HG03159 (cell line): ENCODE measurements around the gene GSTK1.
A peak's percentile ranks its signal among the peaks of the same experiment; 100 is the strongest.
"Not testable (repeated sequence)": the region's sequence is repeated elsewhere in the genome, so short reads cannot be mapped to it uniquely, and the experiment has no call there.

Source experiments
- ATAC-seq: cut with Tn5 transposase; IDR thresholded peaks from one replicate; pipeline ENCODE4 v1.9.1; 2021; ENCODE audit warnings: mild to moderate bottlenecking, moderate library complexity; ENCODE audit not compliant: unreplicated experiment

Gene GSTK1

DNA sequence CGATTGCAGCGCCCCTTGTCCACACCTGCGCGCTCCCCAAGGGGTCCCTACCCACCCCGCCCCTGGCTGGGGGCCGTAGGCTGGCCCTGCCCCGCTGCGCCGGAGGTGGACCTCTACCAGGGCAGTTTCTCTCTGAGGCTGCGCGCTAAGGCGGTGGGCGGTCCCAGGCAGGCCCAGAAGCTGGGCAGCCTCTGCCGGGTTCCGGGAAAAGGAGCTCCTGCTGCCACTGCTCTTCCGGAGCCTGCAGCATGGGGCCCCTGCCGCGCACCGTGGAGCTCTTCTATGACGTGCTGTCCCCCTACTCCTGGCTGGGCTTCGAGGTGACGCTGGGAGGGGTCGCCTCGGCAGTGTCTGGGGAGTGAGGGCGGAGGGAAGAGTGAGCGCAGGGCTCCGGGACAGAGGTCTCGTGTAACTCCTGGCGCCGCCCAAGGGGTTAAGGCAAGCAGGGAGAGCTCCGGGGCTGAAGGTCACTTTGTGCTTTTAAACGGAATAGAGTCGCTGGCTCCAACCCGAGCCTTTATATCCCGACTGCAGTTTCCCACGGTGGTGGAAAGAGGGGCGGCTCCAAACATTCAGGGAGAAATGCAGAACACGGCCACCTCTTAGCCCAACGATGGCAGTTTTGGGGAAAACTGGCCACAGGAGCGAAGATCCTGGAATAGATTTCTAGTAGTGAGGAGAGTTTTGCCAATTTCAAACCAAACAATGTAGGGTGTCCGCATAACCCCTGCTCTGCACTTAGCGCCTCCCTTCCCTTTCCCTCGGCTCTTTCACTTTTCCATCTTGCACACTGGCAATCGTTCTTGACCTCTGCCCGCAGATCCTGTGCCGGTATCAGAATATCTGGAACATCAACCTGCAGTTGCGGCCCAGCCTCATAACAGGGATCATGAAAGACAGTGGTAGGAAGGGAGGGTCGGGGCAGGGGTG lies at the start of gene GSTK1:
Gene GSTK1, plus strand, starts transcription at position 176 of the 930 bp plus-strand sequence. Its CDS starts 73 bp downstream, at position 249.
- peak; percentile 90 for ATAC-seq

DNA sequence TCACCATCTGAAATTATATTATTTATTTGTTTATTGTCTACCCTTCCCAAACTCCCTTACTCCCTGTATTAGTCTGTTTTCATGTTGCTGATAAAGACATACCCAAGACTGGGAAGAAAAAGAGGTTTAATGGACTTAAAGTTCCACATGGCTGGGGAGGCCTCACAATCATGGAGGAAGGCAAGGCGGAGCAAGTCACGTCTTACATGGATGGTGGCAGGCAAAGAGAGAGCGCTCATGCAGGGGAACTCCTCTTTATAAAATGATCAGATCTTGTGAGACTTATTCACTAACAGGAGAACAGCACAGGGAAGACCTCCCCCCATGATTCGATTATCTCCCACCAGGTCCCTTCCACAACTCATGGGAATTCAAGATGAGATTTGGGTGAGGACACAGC lies 49.8 kb upstream of the GSTK1 start:
- not testable (repeated sequence) for ATAC-seq

GRCh38 chr7:143214789-143215679 lies 48.2 kb upstream of the GSTK1 start:
- peak; percentile 91 for ATAC-seq

GRCh38 chr7:143216151-143216550 lies 47.1 kb upstream of the GSTK1 start:
- ATAC-seq: no peak

DNA sequence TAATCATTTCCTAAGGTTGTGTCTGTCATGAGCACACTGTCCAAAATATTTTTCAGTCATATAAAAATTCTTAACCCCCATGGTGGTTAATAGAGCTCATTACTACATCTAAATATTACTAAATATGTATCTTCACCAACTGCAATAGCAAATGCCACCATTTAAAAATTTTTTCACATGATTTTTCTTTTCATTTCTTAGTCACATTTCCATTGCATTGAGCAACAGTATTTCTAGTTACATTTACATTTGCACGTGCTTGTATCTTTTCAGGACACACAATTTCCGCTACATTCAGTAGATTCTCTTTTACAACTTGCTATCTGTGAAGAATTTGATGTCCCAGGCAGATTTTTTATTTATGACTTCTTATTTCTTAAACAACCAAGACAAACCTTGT lies 46.6 kb upstream of the GSTK1 start:
- ATAC-seq: no peak

DNA sequence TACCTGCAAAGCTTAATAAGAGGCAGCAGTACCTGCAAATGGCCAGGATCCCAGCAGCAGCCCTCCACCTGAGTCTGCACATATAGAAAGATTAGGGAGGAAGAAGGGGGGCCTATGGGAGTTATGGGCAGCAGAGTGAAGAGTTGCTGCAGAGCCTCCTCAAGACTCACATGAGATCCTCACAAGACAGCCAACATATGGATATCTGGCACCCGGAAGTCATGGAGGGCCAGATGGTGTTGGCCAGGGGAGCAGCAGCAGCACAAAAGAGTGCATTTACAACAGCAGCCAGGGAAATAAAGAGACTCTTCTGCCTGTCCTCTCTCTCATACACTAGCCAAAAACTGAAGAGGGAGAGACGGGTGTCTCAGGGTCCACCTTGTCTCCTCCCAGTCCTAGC lies 45.4 kb upstream of the GSTK1 start:
- no peak for ATAC-seq

DNA sequence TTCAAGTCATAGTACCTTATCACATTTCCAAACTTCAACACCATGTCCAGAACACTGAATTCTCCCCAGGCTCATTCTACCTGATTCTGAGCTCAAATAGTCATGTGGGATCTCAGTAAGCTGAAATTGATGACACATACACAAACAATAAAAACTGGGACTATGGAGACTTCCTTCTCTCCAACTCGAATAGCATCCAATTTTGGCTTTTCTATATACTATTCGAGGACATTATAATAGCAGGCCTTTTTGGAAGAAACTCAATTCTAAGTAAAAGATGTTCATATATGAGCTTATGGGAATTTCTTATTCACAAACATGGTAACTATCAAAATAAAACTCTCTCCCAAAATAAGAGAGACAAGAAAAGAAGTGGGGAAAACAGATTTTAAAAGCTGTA lies 42.0 kb upstream of the GSTK1 start:
- ATAC-seq: no peak

DNA sequence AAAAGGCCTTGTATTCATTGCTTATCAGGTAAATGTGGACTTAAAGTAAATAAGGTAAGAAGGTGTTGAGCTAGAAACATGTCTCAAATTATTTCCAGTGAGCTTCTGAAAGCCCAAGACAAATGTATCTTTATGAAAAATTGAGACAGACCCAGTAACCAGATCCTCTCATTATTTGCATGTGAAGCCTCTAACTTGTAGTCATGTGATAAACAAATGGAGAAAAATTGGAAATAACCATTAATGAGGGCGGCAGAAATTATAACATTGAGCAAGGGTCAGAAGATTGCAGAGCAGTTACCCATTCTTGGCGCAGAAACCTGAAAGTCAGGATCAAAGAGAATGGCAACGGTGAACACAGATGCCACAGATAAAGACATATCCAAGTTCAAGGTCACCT lies 41.5 kb upstream of the GSTK1 start, which contains the start of gene TAS2R40:
Gene TAS2R40, plus strand, starts transcription at position 301 of the 400 bp plus-strand sequence. Its CDS starts 42 bp downstream, at position 343.
- ATAC-seq: no peak

DNA sequence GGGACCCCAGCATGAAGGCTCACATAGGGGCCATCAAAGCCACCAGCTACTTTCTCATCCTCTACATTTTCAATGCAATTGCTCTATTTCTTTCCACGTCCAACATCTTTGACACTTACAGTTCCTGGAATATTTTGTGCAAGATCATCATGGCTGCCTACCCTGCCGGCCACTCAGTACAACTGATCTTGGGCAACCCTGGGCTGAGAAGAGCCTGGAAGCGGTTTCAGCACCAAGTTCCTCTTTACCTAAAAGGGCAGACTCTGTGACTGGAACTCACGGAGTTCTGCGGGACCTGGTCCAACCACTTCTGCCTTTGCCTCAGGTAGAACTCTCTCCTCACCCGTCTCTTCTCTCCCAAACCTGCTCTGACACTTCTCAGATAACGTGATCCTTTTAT lies 40.5 kb upstream of the GSTK1 start:
- ATAC-seq: no peak

DNA sequence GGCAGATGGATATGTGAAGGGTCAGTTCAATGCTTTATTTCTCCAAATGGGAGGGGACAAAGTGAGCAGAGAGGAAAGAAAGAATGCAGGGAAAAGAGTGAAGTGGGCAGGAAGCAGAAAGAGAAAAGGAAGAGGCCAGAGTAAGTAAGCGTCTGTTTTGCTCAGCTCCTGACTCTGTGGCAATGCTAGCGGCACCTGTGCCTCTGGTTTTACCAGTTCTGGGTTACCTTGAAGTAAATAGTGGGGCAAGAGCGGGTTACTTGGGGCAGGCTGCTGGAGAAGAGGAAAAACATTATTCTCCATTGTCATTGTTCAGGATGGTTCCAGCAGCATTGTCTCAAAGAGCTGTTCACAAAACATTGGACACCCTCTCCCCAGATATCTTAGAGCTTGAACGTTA lies 39.5 kb upstream of the GSTK1 start:
- no peak for ATAC-seq

DNA sequence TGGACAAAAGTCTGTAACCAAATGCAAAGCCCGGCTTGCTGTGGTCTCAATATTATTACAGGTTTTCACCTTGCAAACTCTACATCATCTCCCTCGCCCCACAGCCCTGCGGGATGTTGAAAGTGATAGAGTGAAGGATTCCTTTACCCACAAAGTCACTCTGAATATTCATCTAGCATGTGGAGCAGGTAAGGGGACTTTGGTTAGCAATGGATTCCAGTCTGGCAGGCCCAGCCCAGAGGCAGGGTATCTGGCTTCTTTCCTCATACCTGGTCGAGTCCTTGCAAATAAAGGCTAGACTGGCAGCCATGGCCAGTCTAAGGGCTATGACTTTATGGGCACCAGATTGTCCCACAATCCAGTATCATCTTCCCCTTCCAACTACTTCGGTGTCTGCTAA lies 38.2 kb upstream of the GSTK1 start:
- ATAC-seq: no peak

GRCh38 chr7:143227806-143228205 lies 35.4 kb upstream of the GSTK1 start:
- ATAC-seq: no peak

DNA sequence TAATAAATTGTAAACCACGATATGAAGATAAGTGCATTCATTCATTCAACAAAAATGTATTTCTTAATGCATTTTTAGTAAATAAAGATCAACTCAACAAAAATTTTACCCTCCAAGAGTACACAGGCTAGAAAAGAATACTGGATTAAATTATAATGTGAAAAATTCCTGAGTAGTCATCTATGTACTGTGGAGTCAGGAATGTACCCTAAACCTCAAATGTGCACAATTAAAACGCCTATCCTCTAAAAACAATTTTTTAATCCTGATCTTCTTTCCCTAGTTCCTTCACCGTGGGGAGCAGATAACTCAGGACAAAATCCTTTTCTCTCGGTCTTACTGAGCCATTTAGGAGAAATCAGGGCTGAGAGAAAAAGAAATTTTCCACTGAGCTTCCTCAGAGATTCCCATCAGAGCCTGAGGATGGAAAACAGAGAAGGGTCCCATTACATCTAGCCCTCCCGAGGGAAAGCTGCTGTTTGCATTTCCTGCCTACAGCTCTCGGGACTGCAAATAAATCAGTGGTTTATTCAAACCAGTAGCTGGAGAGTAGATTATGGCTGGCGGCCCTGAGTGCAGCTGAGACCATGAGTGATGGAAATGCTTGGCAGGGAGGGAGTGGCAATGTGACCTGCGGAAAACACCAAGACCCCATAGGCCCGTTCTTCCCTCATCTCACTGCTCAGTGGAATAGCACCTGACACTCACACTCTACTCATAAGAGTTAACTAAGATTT lies 34.0 kb upstream of the GSTK1 start:
- ATAC-seq: no peak

GRCh38 chr7:143230602-143231457 lies 32.4 kb upstream of the GSTK1 start:
- ATAC-seq: no peak

- ATAC-seq: no peak
Observed at GRCh38 chr7:143233816-143234532, 29.3 kb upstream of the GSTK1 start.

GRCh38 chr7:143234533-143234875 lies 28.7 kb upstream of the GSTK1 start:
- ATAC-seq: no peak

- ATAC-seq: no peak
Observed at GRCh38 chr7:143235561-143235960, 27.7 kb upstream of the GSTK1 start.

DNA sequence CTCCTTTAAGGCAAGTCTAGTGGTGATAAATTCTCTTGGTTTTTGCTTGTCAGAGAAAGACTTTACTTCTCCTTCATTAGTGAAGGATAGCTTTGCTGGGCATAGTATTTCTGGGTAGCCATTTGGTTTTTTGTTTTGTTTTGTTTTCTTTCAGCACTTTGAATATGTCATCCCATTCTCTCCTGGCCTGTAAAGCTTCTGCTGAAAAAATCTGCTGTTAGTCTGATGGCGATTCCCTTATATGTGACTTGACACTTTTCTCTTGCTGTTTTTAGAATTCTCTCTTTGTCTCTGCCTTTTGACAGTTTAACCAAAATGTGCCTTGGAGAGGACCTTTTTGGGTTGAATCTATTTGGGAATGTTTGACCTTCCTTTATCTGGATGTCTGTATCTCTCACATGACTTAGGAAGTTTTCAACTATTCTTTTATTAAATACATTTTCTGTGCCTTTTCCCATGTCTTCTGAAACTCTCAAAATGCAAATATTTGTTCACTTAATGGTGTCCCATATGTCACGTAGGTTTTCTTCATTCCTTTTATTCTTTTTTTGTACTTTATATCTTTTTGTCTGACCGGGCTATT lies 26.7 kb upstream of the GSTK1 start:
- no peak for ATAC-seq

GRCh38 chr7:143237366-143237765 lies 25.9 kb upstream of the GSTK1 start:
- no peak for ATAC-seq
